ENCODE results near the gene RBM11.

GRCh38 chr21:14244911-14245310, 29.0 kb downstream of the RBM11 start:
- no peak for TF ChIP-seq YY1 (IDR thresholded peaks at IDR 0.05; ENCODE audit: insufficient read depth, insufficient read length)
- TF ChIP-seq SUZ12 (IDR thresholded peaks at IDR 0.05; ENCODE audit: extremely low read depth, insufficient read depth, insufficient read length): no peak
- TF ChIP-seq ZNF274 (IDR thresholded peaks at IDR 0.05; ENCODE audit: low read depth, low read length): no peak

Measured in NT2/D1 (cell line).